Endothelial cell of umbilical vein (primary cell): Measurements from ENCODE around the gene PTN. TPM values are rescaled to one million over a fixed set of nuclear protein-coding genes. Genes with fewer than 3 reads are reported as not detected.

Source experiments
- BruUV-seq: library from RNA; stranded (reverse); fragments of 400-500 nt; replicated peaks from 2 replicates; lab custom pipeline; 2021; lab: Mats Ljungman, UMichigan
- CTCF ChIA-PET: fragments of 300-600, 350-600 bp; sonication (Branson Sonifier 250); formaldehyde crosslinking; loops from one replicate; lab custom pipeline; 2021; ENCODE audit warnings: antibody characterized with exemption, inconsistent platforms; lab: Charles Lee
- POLR2A ChIA-PET: fragments of 300-600, 350-600 bp; sonication (Branson Sonifier 250); formaldehyde crosslinking; loops from one replicate; lab custom pipeline; 2021; ENCODE audit warnings: antibody characterized with exemption, inconsistent platforms; lab: Charles Lee
- DNase-seq: peaks from one replicate; pipeline ENCODE4 v3.0.0-alpha.2; 2011; ENCODE audit warnings: low read depth, low spot score
- FAIRE-seq: peaks from 2 replicates; lab custom pipeline; 2011; peaks lifted over from hg19 to GRCh38; lab: Jason Lieb, UNC
- H2AFZ ChIP-seq: 2 replicates; pipeline ENCODE4 v1.6.0; 2012; ENCODE audit warnings: low read depth, low read length, control low read depth, inconsistent platforms
- H3K27ac ChIP-seq: 2 replicates; pipeline ENCODE4 v1.5.1; 2011; ENCODE audit warnings: low read depth, mild to moderate bottlenecking, control low read depth, low read length, moderate library complexity; ENCODE audit not compliant: insufficient read depth
- H3K27me3 ChIP-seq, 2 experiments: 2 replicates each; pipeline versions ENCODE4 v1.6.0 to v1.6.1; 2011; ENCODE audit warnings: low read length in 2 of 2, mixed read lengths in 1 of 2; ENCODE audit not compliant: control insufficient read depth in 2 of 2, insufficient read depth in 2 of 2
- H3K36me3 ChIP-seq, 2 experiments: 2 replicates in 1 of 2; 3 replicates in 1 of 2; pipeline ENCODE4 v1.5.1; 2011; ENCODE audit warnings: low read length in 2 of 2, mild to moderate bottlenecking in 1 of 2, moderate library complexity in 1 of 2; ENCODE audit not compliant: control insufficient read depth in 2 of 2, insufficient read depth in 2 of 2; ENCODE audit errors: extremely low read depth in 1 of 2
- H3K4me1 ChIP-seq: 3 replicates; pipeline ENCODE4 v1.5.1; 2011; ENCODE audit warnings: mild to moderate bottlenecking, low read length; ENCODE audit not compliant: control insufficient read depth, insufficient read depth; ENCODE audit errors: extremely low read depth
- H3K4me2 ChIP-seq: 2 replicates; pipeline ENCODE4 v1.6.1; 2011; ENCODE audit warnings: low read length, control low read depth, mixed read lengths; ENCODE audit not compliant: insufficient read depth
- H3K4me3 ChIP-seq, 3 experiments: fragments of 200-600 bp in 1 of 3; sonication (generic), shearing (Covaris generic) in 1 of 3; replicated peaks in 1 of 3; 2 replicates each; pipeline ENCODE4 v1.5.1; 2011 to 2016; ENCODE audit warnings: control low read depth in 3 of 3, low read length in 3 of 3, mild to moderate bottlenecking in 2 of 3, inconsistent platforms in 1 of 3, low read depth in 1 of 3, moderate library complexity in 1 of 3; ENCODE audit not compliant: insufficient read depth in 1 of 3
- H3K79me2 ChIP-seq: 2 replicates; pipeline ENCODE4 v1.6.0; 2012; ENCODE audit warnings: low read length, inconsistent platforms; ENCODE audit not compliant: control insufficient read depth, insufficient read depth
- H3K9ac ChIP-seq: replicated peaks from 2 replicates; pipeline ENCODE3; 2011; ENCODE audit warnings: low read length, control low read depth; ENCODE audit not compliant: insufficient read depth; ENCODE audit errors: extremely low read depth
- H3K9me1 ChIP-seq: replicated peaks from 3 replicates; pipeline ENCODE4 v1.6.0; 2011; ENCODE audit warnings: mild to moderate bottlenecking, low read length; ENCODE audit not compliant: control insufficient read depth, insufficient read depth; ENCODE audit errors: extremely low read depth
- H3K9me3 ChIP-seq: replicated peaks from 2 replicates; pipeline ENCODE4 v1.5.1; 2012; ENCODE audit warnings: low read length, inconsistent platforms; ENCODE audit not compliant: control insufficient read depth, insufficient read depth
- H4K20me1 ChIP-seq: replicated peaks from 2 replicates; pipeline ENCODE3; 2011; ENCODE audit warnings: mild to moderate bottlenecking, low read length; ENCODE audit not compliant: control insufficient read depth, insufficient read depth; ENCODE audit errors: extremely low read depth
- CTCF ChIP-seq, 2 donors: IDR thresholded peaks; 1 replicate in 1 of 2; 2 replicates in 1 of 2; pipeline ENCODE4 v1.5.1; 2011; ENCODE audit warnings: low read length in 2 of 2, mild to moderate bottlenecking in 2 of 2, moderate library complexity in 2 of 2, control low read depth in 1 of 2, inconsistent platforms in 1 of 2, low read depth in 1 of 2; ENCODE audit not compliant: insufficient read depth in 1 of 2; ENCODE audit errors: extremely low read depth in 1 of 2
- EZH2 ChIP-seq: IDR thresholded peaks from 2 replicates; pipeline ENCODE4 v1.6.1; 2012; ENCODE audit warnings: borderline replicate concordance, low read depth, mild to moderate bottlenecking, moderate library complexity, low read length, inconsistent platforms; ENCODE audit not compliant: severe bottlenecking
- FOS ChIP-seq: IDR thresholded peaks from 2 replicates; pipeline ENCODE4 v1.6.1; 2011; ENCODE audit warnings: mild to moderate bottlenecking, low read length, moderate library complexity, borderline replicate concordance; ENCODE audit not compliant: insufficient read depth
- GATA2 ChIP-seq: IDR thresholded peaks from 2 replicates; pipeline ENCODE4 v1.7.0; 2011; ENCODE audit warnings: low read depth, mild to moderate bottlenecking, moderate library complexity, mixed read lengths, low read length; ENCODE audit not compliant: insufficient read length, insufficient read depth
- JUN ChIP-seq: IDR thresholded peaks from 2 replicates; pipeline ENCODE4 v1.6.1; 2011; ENCODE audit warnings: borderline replicate concordance, low read depth; ENCODE audit not compliant: insufficient read length, insufficient read depth
- MAX ChIP-seq: IDR thresholded peaks from 2 replicates; pipeline ENCODE4 v1.6.1; 2011; ENCODE audit not compliant: insufficient read depth, insufficient read length
- MYC ChIP-seq: IDR thresholded peaks from one replicate; pipeline ENCODE4 v1.6.1; 2011; ENCODE audit warnings: mild to moderate bottlenecking, low read depth, low read length
- POLR2A ChIP-seq: IDR thresholded peaks from 2 replicates; pipeline ENCODE4 v1.6.1; 2012; ENCODE audit warnings: low read depth, mild to moderate bottlenecking, control low read depth, low read length
- POLR2AphosphoS5 ChIP-seq: IDR thresholded peaks from 2 replicates; pipeline ENCODE4 v1.6.1; 2012; ENCODE audit warnings: low read depth, mild to moderate bottlenecking, control low read depth, low read length, moderate library complexity; ENCODE audit not compliant: insufficient read depth
- dilution Hi-C: fragments of 300-500 bp; cut with MboI; formaldehyde crosslinking; loops from one replicate; pipeline ENCODE4 v1.15.0; 2019; ENCODE audit warnings: low sequenced_read_pairs; ENCODE audit not compliant: extremely low pct_ligation_motif_present
- intact Hi-C: fragments of 100-400 bp; cut with micrococcal nuclease; formaldehyde crosslinking; loops from one replicate; pipeline ENCODE4 v1.10.0; 2022
- polyA plus RNA-seq, 4 experiments: library from polyadenylated mRNA; depleted of rRNA in 3 of 4; stranded (reverse) in 3 of 4; unstranded in 1 of 4; fragments of >200 nt; gene quantifications; 2 replicates each; pipeline versions ENCODE4 v1.2.1 to v1.2.3, GENCODE V29; 2011 to 2012; ENCODE audit warnings: missing spikeins in 1 of 4
- total RNA-seq: library from RNA; stranded (reverse); gene quantifications from 2 replicates; pipeline ENCODE4 v1.2.3, GENCODE V29; 2021

PTN gene
- total and polyA plus RNA-seq, 2 donors (not counting 3 experiments of a cell fraction or from before 2014, with no cell fraction given) = 0.07 TPM; not detected in 1

- FAIRE-seq = no peak
- Histone ChIP-seq H2AFZ (no peak overlapping the region), H3K36me3 (no peaks in the 10 kb centered on the region), H4K20me1 (no peaks in the 10 kb centered on the region), H3K4me3 (no peak overlapping the region), H3K9me1 (no peaks in the 10 kb centered on the region), H3K4me1 (no peaks in the 10 kb centered on the region), H3K9ac (no peak overlapping the region), H3K9me3 (no peaks in the 10 kb centered on the region), H3K27me3 (no peaks in the 10 kb centered on the region), H3K79me2 (no peaks in the 10 kb centered on the region), H3K27ac (no peak overlapping the region), H3K4me2 (no peak overlapping the region)
- intact Hi-C loops = no loop called here
- DNase-seq = no peak
- CTCF ChIA-PET = no interaction called here
- POLR2A ChIA-PET = no interaction called here
- dilution Hi-C loops = no loop called here
- no TSS peak for BruUV-seq
- TF ChIP-seq CTCF (IDR thresholded peaks at IDR 0.05; ENCODE audit: extremely low read depth in 1 of 2, insufficient read depth in 1 of 2, low read depth in 1 of 2, low read length in 2 of 2) = no peak
- no peak for TF ChIP-seq POLR2AphosphoS5
- no peak for TF ChIP-seq MAX
- no peak for TF ChIP-seq JUN
- TF ChIP-seq GATA2 = no peak
- TF ChIP-seq FOS = no peak
- TF ChIP-seq MYC = no peak
- no peak for TF ChIP-seq POLR2A
- no peak for TF ChIP-seq EZH2
These were observed 67.3 kb downstream of the PTN start for GRCh38 chr7:137276189-137276588.
